HG02588 (cell line): ENCODE data around the gene OOSP4B.
"Not testable (repeated sequence)": the region's sequence is repeated elsewhere in the genome, so short reads cannot be mapped to it uniquely, and the experiment has no call there.

Source experiments
- ATAC-seq: cut with Tn5 transposase; IDR thresholded peaks from one replicate; pipeline ENCODE4 v1.9.1; 2021; ENCODE audit warnings: mild to moderate bottlenecking, moderate library complexity; ENCODE audit not compliant: unreplicated experiment

The OOSP4B gene

GRCh38 chr11:60059052-60059451, 42.1 kb downstream of the OOSP4B start:
- no peak for ATAC-seq

GRCh38 chr11:60059521-60060240, 42.7 kb downstream of the OOSP4B start:
- ATAC-seq = no peak

GRCh38 chr11:60064111-60064510, 47.1 kb downstream of the OOSP4B start:
- no peak for ATAC-seq

- no peak for ATAC-seq
Observed at GRCh38 chr11:60065801-60066200, 48.8 kb downstream of the OOSP4B start.

- no peak for ATAC-seq
Observed at GRCh38 chr11:60069450-60069849, 52.5 kb downstream of the OOSP4B start.

GRCh38 chr11:60071644-60072043, 54.7 kb downstream of the OOSP4B start:
- ATAC-seq = not testable (repeated sequence)

GRCh38 chr11:60077216-60077817, 60.3 kb downstream of the OOSP4B start:
- no peak for ATAC-seq

- no peak for ATAC-seq
Observed at GRCh38 chr11:60077981-60078380, 61.0 kb downstream of the OOSP4B start.

GRCh38 chr11:60078745-60079144, 61.8 kb downstream of the OOSP4B start:
- ATAC-seq = no peak

GRCh38 chr11:60080535-60080934, 63.6 kb downstream of the OOSP4B start:
- ATAC-seq = no peak
